Spleen (tissue), 11 donors: ENCODE measurements around the gene ERC1. TPM values are rescaled to one million over a fixed set of nuclear protein-coding genes. Genes with fewer than 3 reads are reported as not detected.

Source experiments
- DNase-seq: peaks from one replicate; pipeline ENCODE4 v3.0.0-alpha.2; 2020
- H3K27ac ChIP-seq, 8 donors: fragments of 200-600 bp; sonication (generic) in 7 of 8; 1 replicate in 4 of 8; 2 replicates in 4 of 8; pipeline versions ENCODE4 v1.5.0 to v1.8.0; 2016 to 2021; ENCODE audit warnings: inconsistent platforms in 4 of 8, mild to moderate bottlenecking in 4 of 8, moderate library complexity in 1 of 8
- H3K27me3 ChIP-seq, 7 donors: fragments of 200-600 bp; sonication (generic) in 6 of 7; replicated peaks in 1 of 7; 1 replicate in 4 of 7; 2 replicates in 3 of 7; pipeline versions ENCODE4 v1.5.0 to v1.8.0; 2016 to 2021; ENCODE audit warnings: inconsistent platforms in 3 of 7, mild to moderate bottlenecking in 1 of 7
- H3K36me3 ChIP-seq, 6 donors: fragments of 200-600 bp; sonication (generic) in 5 of 6; 1 replicate in 4 of 6; 2 replicates in 2 of 6; pipeline versions ENCODE4 v1.5.0 to v1.8.0; 2016 to 2021; ENCODE audit warnings: inconsistent platforms in 2 of 6
- H3K4me1 ChIP-seq, 6 donors: fragments of 200-600 bp; sonication (generic) in 5 of 6; 1 replicate in 3 of 6; 2 replicates in 3 of 6; pipeline versions ENCODE4 v1.5.0 to v1.8.0; 2016 to 2021; ENCODE audit warnings: inconsistent platforms in 3 of 6
- H3K4me3 ChIP-seq, 8 donors: fragments of 200-600 bp; sonication (generic) in 7 of 8; 1 replicate in 4 of 8; 2 replicates in 4 of 8; pipeline versions ENCODE4 v1.5.0 to v1.8.0; 2016 to 2021; ENCODE audit warnings: inconsistent platforms in 4 of 8, mild to moderate bottlenecking in 4 of 8, moderate library complexity in 2 of 8
- H3K9me3 ChIP-seq, 8 donors: fragments of 200-600 bp; sonication (generic) in 7 of 8; 1 replicate in 4 of 8; 2 replicates in 4 of 8; pipeline versions ENCODE4 v1.5.0 to v1.8.0; 2016 to 2021; ENCODE audit warnings: inconsistent platforms in 4 of 8
- CTCF ChIP-seq, 11 experiments: fragments of 200-600 bp in 7 of 11; fragments of 450-650 bp in 4 of 11; sonication (generic) in 4 of 11; IDR thresholded peaks in 8 of 11; conservative IDR thresholded peaks in 3 of 11; 1 replicate in 7 of 11; 2 replicates in 4 of 11; pipeline versions ENCODE4 v1.4.0 to v1.8.0; 2016 to 2021; ENCODE audit warnings: antibody characterized with exemption in 11 of 11, inconsistent platforms in 4 of 11, mild to moderate bottlenecking in 1 of 11
- POLR2A ChIP-seq, 3 donors: fragments of 450-650 bp; IDR thresholded peaks; one replicate each; pipeline ENCODE4 v1.5.1; 2017; ENCODE audit warnings: antibody characterized with exemption in 3 of 3, mild to moderate bottlenecking in 1 of 3
- POLR2AphosphoS5 ChIP-seq, 3 donors: sonication (generic); formaldehyde crosslinking; IDR thresholded peaks; one replicate each; pipeline ENCODE4 v1.5.1; 2017; ENCODE audit warnings: antibody characterized with exemption in 3 of 3
- whole genome bisulfite sequencing, 5 donors: extraction: QIAGEN DNeasy Blood & Tissue Kit in 3 of 5; methylation state at CpG; one replicate each; pipeline versions ENCODE4 v1.1.5 to v1.1.7; 2013 to 2018; 5-methylcytosine and 5-hydroxymethylcytosine counted together
- intact Hi-C: fragments of 100-400 bp; cut with DNase I; formaldehyde crosslinking; loops from one replicate; pipeline ENCODE4 v1.15.0; 2023; ENCODE audit warnings: low total_unique reads
- polyA plus RNA-seq, 3 donors: library from polyadenylated mRNA; stranded (reverse); fragments of 200-250 nt; gene quantifications; one replicate each; pipeline ENCODE4 v1.2.1, GENCODE V29; 2013
- total RNA-seq, 7 donors: library from RNA; depleted of rRNA in 3 of 7; stranded (reverse); fragments of >200 nt in 3 of 7; fragmentation: NEBNext Ultra II Directional in 4 of 7; extraction: Animal tissue kit (Norgen Biotek cat#: 25700) in 4 of 7; gene quantifications; one replicate each; pipeline versions ENCODE4 v1.1.0 to v1.2.1, GENCODE V29; 2016 to 2021
- donor health status: healthy with polysubstance abuse.
- donor health status: DM: no; HTN: no; CAD: no; lungs with moderate emphysema.
- donor health status: DM: no; HTN: no; CAD: no.
- donor health status: Bipolar disorder and iron deficiency.
- donor health status: healthy.
- donor health status: DM: no; HTN: no; CAD: no.
- donor health status: DM: yes; HTN: yes; CAD: no.

The ERC1 gene
- total and polyA plus RNA-seq, 10 donors = 1.2 to 73.4 (median 42.6) TPM

- WGBS, 5 donors = 91 to 98% (median 94%) methylated on average over 1 to 3 of the region's 3 CpGs
- no peak for TF ChIP-seq POLR2A (IDR thresholded peaks at IDR 0.05)
- no peak for TF ChIP-seq POLR2AphosphoS5 (IDR thresholded peaks at IDR 0.05)
- no peak for TF ChIP-seq CTCF (IDR thresholded peaks at IDR 0.05 in 8 of 11, conservative IDR thresholded peaks at IDR 0.05 in 3 of 11)
- Histone ChIP-seq H3K27ac (no peak overlapping the region), H3K9me3 (no peaks in the 10 kb centered on the region), H3K36me3 (peaks cover 0 to 11% (median 4%) of the 10 kb centered on the region in 6 donors), H3K27me3 (no peaks in the 10 kb centered on the region), H3K4me3 (no peak overlapping the region), H3K4me1 (peaks cover 0 to 22% (median 9%) of the 10 kb centered on the region in 6 donors)
- no peak for DNase-seq
- intact Hi-C loops = no loop called here
These were observed 10.5 kb downstream of the ERC1 start for GRCh38 chr12:1001507-1001906.

GRCh38 chr12:1003600-1004271, 12.7 kb downstream of the ERC1 start:
- intact Hi-C loops = no loop called here
- no peaks in the 10 kb centered on the region for H3K27me3 ChIP-seq
- H3K36me3 ChIP-seq = peaks cover 0 to 11% (median 4%) of the 10 kb centered on the region in 6 donors
- H3K4me1 ChIP-seq = peaks cover 0 to under 1% (median 0%) of the 10 kb centered on the region in 6 donors
- TF ChIP-seq POLR2A (IDR thresholded peaks at IDR 0.05) = no peak
- TF ChIP-seq CTCF (IDR thresholded peaks at IDR 0.05 in 8 of 11, conservative IDR thresholded peaks at IDR 0.05 in 3 of 11) = no peak
- TF ChIP-seq POLR2AphosphoS5 (IDR thresholded peaks at IDR 0.05) = no peak
- no peak overlapping the region for H3K27ac ChIP-seq
- no peak overlapping the region for H3K4me3 ChIP-seq
- DNase-seq = no peak
- 76 to 82% (median 78%) methylated on average over 3 of the region's 3 CpGs for WGBS, 5 donors
- H3K9me3 ChIP-seq = no peaks in the 10 kb centered on the region

- intact Hi-C loops = no loop called here
- WGBS, 5 donors = 91 to 97% (median 95%) methylated on average over 6 of the region's 6 CpGs
- DNase-seq = no peak
- H3K4me1 ChIP-seq = no peaks in the 10 kb centered on the region
- H3K27me3 ChIP-seq = no peaks in the 10 kb centered on the region
- no peaks in the 10 kb centered on the region for H3K9me3 ChIP-seq
- H3K36me3 ChIP-seq = peaks cover 0 to 5% (median 1%) of the 10 kb centered on the region in 6 donors
- no peak overlapping the region for H3K27ac ChIP-seq
- TF ChIP-seq CTCF (IDR thresholded peaks at IDR 0.05 in 8 of 11, conservative IDR thresholded peaks at IDR 0.05 in 3 of 11) = no peak
- TF ChIP-seq POLR2AphosphoS5 (IDR thresholded peaks at IDR 0.05) = no peak
- no peak for TF ChIP-seq POLR2A (IDR thresholded peaks at IDR 0.05)
- H3K4me3 ChIP-seq = no peak overlapping the region
These were observed 15.2 kb downstream of the ERC1 start for GRCh38 chr12:1006255-1006654.

- intact Hi-C loops = no loop called here
- Histone ChIP-seq H3K9me3 (no peaks in the 10 kb centered on the region), H3K27me3 (no peaks in the 10 kb centered on the region), H3K4me3 (no peak overlapping the region), H3K4me1 (no peaks in the 10 kb centered on the region), H3K27ac (no peak overlapping the region), H3K36me3 (no peaks in the 10 kb centered on the region)
- WGBS, 5 donors = 94 to 100% (median 98%) methylated on average over 2 of the region's 2 CpGs
- DNase-seq = no peak
- TF ChIP-seq CTCF (IDR thresholded peaks at IDR 0.05 in 8 of 11, conservative IDR thresholded peaks at IDR 0.05 in 3 of 11) = no peak
- no peak for TF ChIP-seq POLR2A (IDR thresholded peaks at IDR 0.05)
These were observed 16.3 kb downstream of the ERC1 start for GRCh38 chr12:1007276-1007675.
